NB4 (cell line): ENCODE results near the gene OR13C2.

Source experiments
- MYC ChIP-seq: IDR thresholded peaks from 2 replicates; pipeline ENCODE4 v1.6.1; 2011; ENCODE audit warnings: low read depth, low read length
- POLR2A ChIP-seq: IDR thresholded peaks from 2 replicates; pipeline ENCODE4 v1.6.1; 2011; ENCODE audit warnings: mild to moderate bottlenecking; ENCODE audit not compliant: insufficient read length; ENCODE audit errors: extremely low read depth
- TF ChIP-seq, protein P1 (sequence below): IDR thresholded peaks from one replicate; pipeline ENCODE4 v1.5.1; 2012; ENCODE audit warnings: low read depth, low read length
- TF ChIP-seq, protein P2 (sequence below): IDR thresholded peaks from 2 replicates; pipeline ENCODE4 v1.6.1; 2011; ENCODE audit warnings: low read depth, low read length

DNA sequence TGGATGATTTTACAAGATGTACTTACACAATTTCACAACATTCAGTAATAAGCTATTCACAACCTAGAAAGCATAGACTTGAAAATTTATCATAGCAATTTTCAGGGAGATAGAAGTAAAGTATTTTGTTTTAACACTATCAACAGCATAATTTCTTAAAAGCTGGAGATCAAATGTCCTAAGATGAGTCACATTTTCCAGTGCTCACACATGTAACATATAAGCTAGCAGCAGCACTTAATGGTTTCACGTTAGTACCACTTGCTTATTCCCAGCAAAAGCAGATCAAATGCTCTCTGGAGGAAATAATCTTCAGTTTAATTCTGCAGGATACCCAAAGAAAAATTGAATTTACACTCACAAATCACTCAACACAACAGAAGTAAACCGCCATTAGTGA, 30.0 kb downstream of the OR13C2 start:
- TF ChIP-seq, protein P1, sequence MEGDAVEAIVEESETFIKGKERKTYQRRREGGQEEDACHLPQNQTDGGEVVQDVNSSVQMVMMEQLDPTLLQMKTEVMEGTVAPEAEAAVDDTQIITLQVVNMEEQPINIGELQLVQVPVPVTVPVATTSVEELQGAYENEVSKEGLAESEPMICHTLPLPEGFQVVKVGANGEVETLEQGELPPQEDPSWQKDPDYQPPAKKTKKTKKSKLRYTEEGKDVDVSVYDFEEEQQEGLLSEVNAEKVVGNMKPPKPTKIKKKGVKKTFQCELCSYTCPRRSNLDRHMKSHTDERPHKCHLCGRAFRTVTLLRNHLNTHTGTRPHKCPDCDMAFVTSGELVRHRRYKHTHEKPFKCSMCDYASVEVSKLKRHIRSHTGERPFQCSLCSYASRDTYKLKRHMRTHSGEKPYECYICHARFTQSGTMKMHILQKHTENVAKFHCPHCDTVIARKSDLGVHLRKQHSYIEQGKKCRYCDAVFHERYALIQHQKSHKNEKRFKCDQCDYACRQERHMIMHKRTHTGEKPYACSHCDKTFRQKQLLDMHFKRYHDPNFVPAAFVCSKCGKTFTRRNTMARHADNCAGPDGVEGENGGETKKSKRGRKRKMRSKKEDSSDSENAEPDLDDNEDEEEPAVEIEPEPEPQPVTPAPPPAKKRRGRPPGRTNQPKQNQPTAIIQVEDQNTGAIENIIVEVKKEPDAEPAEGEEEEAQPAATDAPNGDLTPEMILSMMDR, result no peak
- TF ChIP-seq POLR2A (no peak), MYC (no peak)
- TF ChIP-seq, protein P2, sequence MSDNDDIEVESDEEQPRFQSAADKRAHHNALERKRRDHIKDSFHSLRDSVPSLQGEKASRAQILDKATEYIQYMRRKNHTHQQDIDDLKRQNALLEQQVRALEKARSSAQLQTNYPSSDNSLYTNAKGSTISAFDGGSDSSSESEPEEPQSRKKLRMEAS, result no peak
